Measurements from ENCODE around the gene ZNF318.
"Not testable (repeated sequence)": the region's sequence is repeated elsewhere in the genome, so short reads cannot be mapped to it uniquely, and the experiment has no call there.

ZNF318 gene

GRCh38 chr6:43359381-43359780 lies 10.1 kb downstream of the ZNF318 start:
- Histone ChIP-seq H3K36me3 (ENCODE audit: control insufficient read depth, insufficient read depth, low read length) (peaks cover 12% of the 10 kb centered on the region), H3K27me3 (ENCODE audit: control insufficient read depth, insufficient read depth, low read length) (no peaks in the 10 kb centered on the region), H3K9me3 (ENCODE audit: control insufficient read depth, insufficient read depth, low read length) (no peaks in the 10 kb centered on the region), H3K4me1 (ENCODE audit: control insufficient read depth, insufficient read depth, low read length) (no peaks in the 10 kb centered on the region), H3K4me3 (ENCODE audit: low read depth, low read length) (no peak overlapping the region), H3K9ac (ENCODE audit: low read depth, low read length) (no peak overlapping the region)

GRCh38 chr6:43355862-43356590 lies 13.4 kb downstream of the ZNF318 start:
- Histone ChIP-seq H3K4me3 (ENCODE audit: low read depth, low read length) (no peak overlapping the region), H3K4me1 (ENCODE audit: control insufficient read depth, insufficient read depth, low read length) (no peaks in the 10 kb centered on the region), H3K27me3 (ENCODE audit: control insufficient read depth, insufficient read depth, low read length) (no peaks in the 10 kb centered on the region), H3K9ac (ENCODE audit: low read depth, low read length) (no peak overlapping the region), H3K36me3 (ENCODE audit: control insufficient read depth, insufficient read depth, low read length) (peaks cover 9% of the 10 kb centered on the region), H3K9me3 (ENCODE audit: control insufficient read depth, insufficient read depth, low read length) (no peaks in the 10 kb centered on the region)

GRCh38 chr6:43351951-43352350 lies 17.5 kb downstream of the ZNF318 start:
- not testable (repeated sequence) for H3K4me1 ChIP-seq (ENCODE audit: control insufficient read depth, insufficient read depth, low read length); H3K4me3 ChIP-seq (ENCODE audit: low read depth, low read length); H3K36me3 ChIP-seq (ENCODE audit: control insufficient read depth, insufficient read depth, low read length); H3K27me3 ChIP-seq (ENCODE audit: control insufficient read depth, insufficient read depth, low read length); H3K9ac ChIP-seq (ENCODE audit: low read depth, low read length); H3K9me3 ChIP-seq (ENCODE audit: control insufficient read depth, insufficient read depth, low read length)

GRCh38 chr6:43347444-43347843 lies 22.0 kb downstream of the ZNF318 start:
- Histone ChIP-seq H3K27me3 (ENCODE audit: control insufficient read depth, insufficient read depth, low read length) (no peaks in the 10 kb centered on the region), H3K4me1 (ENCODE audit: control insufficient read depth, insufficient read depth, low read length) (no peaks in the 10 kb centered on the region), H3K36me3 (ENCODE audit: control insufficient read depth, insufficient read depth, low read length) (peaks cover 3% of the 10 kb centered on the region), H3K4me3 (ENCODE audit: low read depth, low read length) (no peak overlapping the region), H3K9me3 (ENCODE audit: control insufficient read depth, insufficient read depth, low read length) (no peaks in the 10 kb centered on the region), H3K9ac (ENCODE audit: low read depth, low read length) (no peak overlapping the region)

GRCh38 chr6:43347021-43347420 lies 22.4 kb downstream of the ZNF318 start:
- Histone ChIP-seq H3K9me3 (ENCODE audit: control insufficient read depth, insufficient read depth, low read length) (no peaks in the 10 kb centered on the region), H3K9ac (ENCODE audit: low read depth, low read length) (no peak overlapping the region), H3K4me3 (ENCODE audit: low read depth, low read length) (no peak overlapping the region), H3K4me1 (ENCODE audit: control insufficient read depth, insufficient read depth, low read length) (no peaks in the 10 kb centered on the region), H3K27me3 (ENCODE audit: control insufficient read depth, insufficient read depth, low read length) (no peaks in the 10 kb centered on the region), H3K36me3 (ENCODE audit: control insufficient read depth, insufficient read depth, low read length) (peaks cover 3% of the 10 kb centered on the region)

- H3K27me3 ChIP-seq (ENCODE audit: control insufficient read depth, insufficient read depth, low read length); H3K9me3 ChIP-seq (ENCODE audit: control insufficient read depth, insufficient read depth, low read length); H3K4me1 ChIP-seq (ENCODE audit: control insufficient read depth, insufficient read depth, low read length); H3K9ac ChIP-seq (ENCODE audit: low read depth, low read length); H3K4me3 ChIP-seq (ENCODE audit: low read depth, low read length); H3K36me3 ChIP-seq (ENCODE audit: control insufficient read depth, insufficient read depth, low read length): not testable (repeated sequence)
Measured at GRCh38 chr6:43346243-43346642, 23.2 kb downstream of the ZNF318 start.

GRCh38 chr6:43339168-43339567 lies 30.3 kb downstream of the ZNF318 start:
- Histone ChIP-seq H3K4me1 (ENCODE audit: control insufficient read depth, insufficient read depth, low read length) (peaks cover 2% of the 10 kb centered on the region), H3K36me3 (ENCODE audit: control insufficient read depth, insufficient read depth, low read length) (peaks cover 8% of the 10 kb centered on the region), H3K27me3 (ENCODE audit: control insufficient read depth, insufficient read depth, low read length) (no peaks in the 10 kb centered on the region), H3K9me3 (ENCODE audit: control insufficient read depth, insufficient read depth, low read length) (no peaks in the 10 kb centered on the region), H3K4me3 (ENCODE audit: low read depth, low read length) (no peak overlapping the region), H3K9ac (ENCODE audit: low read depth, low read length) (no peak overlapping the region)

GRCh38 chr6:43338243-43338642 lies 31.2 kb downstream of the ZNF318 start:
- H3K4me3 ChIP-seq (ENCODE audit: low read depth, low read length) = no peak overlapping the region
- peaks cover 8% of the 10 kb centered on the region for H3K36me3 ChIP-seq (ENCODE audit: control insufficient read depth, insufficient read depth, low read length)
- no peak overlapping the region for H3K9ac ChIP-seq (ENCODE audit: low read depth, low read length)
- no peaks in the 10 kb centered on the region for H3K9me3 ChIP-seq (ENCODE audit: control insufficient read depth, insufficient read depth, low read length)
- peaks cover 2% of the 10 kb centered on the region for H3K4me1 ChIP-seq (ENCODE audit: control insufficient read depth, insufficient read depth, low read length)
- H3K27me3 ChIP-seq (ENCODE audit: control insufficient read depth, insufficient read depth, low read length) = no peaks in the 10 kb centered on the region

GRCh38 chr6:43336382-43336781 lies 33.1 kb downstream of the ZNF318 start:
- Histone ChIP-seq H3K9ac (ENCODE audit: low read depth, low read length) (no peak overlapping the region), H3K4me3 (ENCODE audit: low read depth, low read length) (no peak overlapping the region), H3K4me1 (ENCODE audit: control insufficient read depth, insufficient read depth, low read length) (peaks cover 2% of the 10 kb centered on the region), H3K36me3 (ENCODE audit: control insufficient read depth, insufficient read depth, low read length) (peaks cover 4% of the 10 kb centered on the region), H3K9me3 (ENCODE audit: control insufficient read depth, insufficient read depth, low read length) (no peaks in the 10 kb centered on the region), H3K27me3 (ENCODE audit: control insufficient read depth, insufficient read depth, low read length) (no peaks in the 10 kb centered on the region)

GRCh38 chr6:43335469-43335868 lies 34.0 kb downstream of the ZNF318 start:
- no peak overlapping the region for H3K4me3 ChIP-seq (ENCODE audit: low read depth, low read length)
- H3K27me3 ChIP-seq (ENCODE audit: control insufficient read depth, insufficient read depth, low read length) = no peaks in the 10 kb centered on the region
- no peak overlapping the region for H3K9ac ChIP-seq (ENCODE audit: low read depth, low read length)
- peaks cover 4% of the 10 kb centered on the region for H3K36me3 ChIP-seq (ENCODE audit: control insufficient read depth, insufficient read depth, low read length)
- peaks cover 2% of the 10 kb centered on the region for H3K4me1 ChIP-seq (ENCODE audit: control insufficient read depth, insufficient read depth, low read length)
- H3K9me3 ChIP-seq (ENCODE audit: control insufficient read depth, insufficient read depth, low read length) = no peaks in the 10 kb centered on the region

- Histone ChIP-seq H3K36me3 (ENCODE audit: control insufficient read depth, insufficient read depth, low read length) (peaks cover under 1% of the 10 kb centered on the region), H3K4me1 (ENCODE audit: control insufficient read depth, insufficient read depth, low read length) (peaks cover 2% of the 10 kb centered on the region), H3K27me3 (ENCODE audit: control insufficient read depth, insufficient read depth, low read length) (no peaks in the 10 kb centered on the region), H3K9me3 (ENCODE audit: control insufficient read depth, insufficient read depth, low read length) (no peaks in the 10 kb centered on the region), H3K4me3 (ENCODE audit: low read depth, low read length) (no peak overlapping the region), H3K9ac (ENCODE audit: low read depth, low read length) (no peak overlapping the region)
Measured at GRCh38 chr6:43334466-43335095, 34.9 kb downstream of the ZNF318 start.

- Histone ChIP-seq H3K9me3 (ENCODE audit: control insufficient read depth, insufficient read depth, low read length) (no peaks in the 10 kb centered on the region), H3K4me1 (ENCODE audit: control insufficient read depth, insufficient read depth, low read length) (peaks cover 2% of the 10 kb centered on the region), H3K27me3 (ENCODE audit: control insufficient read depth, insufficient read depth, low read length) (no peaks in the 10 kb centered on the region), H3K9ac (ENCODE audit: low read depth, low read length) (no peak overlapping the region), H3K36me3 (ENCODE audit: control insufficient read depth, insufficient read depth, low read length) (no peaks in the 10 kb centered on the region), H3K4me3 (ENCODE audit: low read depth, low read length) (no peak overlapping the region)
Measured at GRCh38 chr6:43331891-43332290, 37.6 kb downstream of the ZNF318 start.
